Kidney capillary endothelial cell (primary cell): ENCODE results near the gene MCOLN3.
"Not testable (repeated sequence)": the region's sequence is repeated elsewhere in the genome, so short reads cannot be mapped to it uniquely, and the experiment has no call there.

Source experiments
- DNase-seq: peaks from one replicate; pipeline ENCODE4 v3.0.0-alpha.2; 2018; ENCODE audit warnings: low spot score

Gene MCOLN3

GRCh38 chr1:85049735-85050166 lies 1.5 kb upstream of the MCOLN3 start:
- DNase-seq = no peak

- DNase-seq = no peak
Measured at GRCh38 chr1:85047472-85048295, 616 bp downstream of the MCOLN3 start.

GRCh38 chr1:85047144-85047471 lies 1.2 kb downstream of the MCOLN3 start:
- no peak for DNase-seq

- DNase-seq = no peak
Measured at GRCh38 chr1:85042413-85042812, 5.9 kb downstream of the MCOLN3 start.

- DNase-seq = no peak
Measured at GRCh38 chr1:85041793-85042192, 6.5 kb downstream of the MCOLN3 start.

- DNase-seq = no peak
Measured at GRCh38 chr1:85033221-85033620, 15.1 kb downstream of the MCOLN3 start.

GRCh38 chr1:85030536-85030935 lies 17.8 kb downstream of the MCOLN3 start:
- no peak for DNase-seq

GRCh38 chr1:85028151-85028550 lies 20.1 kb downstream of the MCOLN3 start:
- no peak for DNase-seq

- no peak for DNase-seq
Measured at GRCh38 chr1:85027242-85027983, 20.9 kb downstream of the MCOLN3 start.

- DNase-seq = no peak
Measured at GRCh38 chr1:85025940-85026339, 22.4 kb downstream of the MCOLN3 start.

GRCh38 chr1:85024736-85025135 lies 23.6 kb downstream of the MCOLN3 start:
- DNase-seq = no peak

GRCh38 chr1:85022700-85023099 lies 25.6 kb downstream of the MCOLN3 start:
- no peak for DNase-seq

GRCh38 chr1:85019994-85020393 lies 28.3 kb downstream of the MCOLN3 start:
- DNase-seq = no peak

- DNase-seq = no peak
Measured at GRCh38 chr1:85015826-85016225, 32.5 kb downstream of the MCOLN3 start.

GRCh38 chr1:85005641-85006040 lies 42.7 kb downstream of the MCOLN3 start:
- not testable (repeated sequence) for DNase-seq

- DNase-seq = no peak
Measured at GRCh38 chr1:85001742-85002141, 46.6 kb downstream of the MCOLN3 start.

GRCh38 chr1:84998642-84999280 lies 49.5 kb downstream of the MCOLN3 start:
- DNase-seq = no peak

- DNase-seq = no peak
Measured at GRCh38 chr1:84997667-84998600, 50.4 kb downstream of the MCOLN3 start.

GRCh38 chr1:84996846-84997666 lies 51.2 kb downstream of the MCOLN3 start, which contains the start of gene MCOLN2:
MCOLN2 (minus strand) TSS chr1:84997113; CDS start chr1:84996872, 241 bp downstream.
- no peak for DNase-seq

- no peak for DNase-seq
Measured at GRCh38 chr1:84995484-84996334, 52.6 kb downstream of the MCOLN3 start.
